Measurements from ENCODE around the gene NASP. TPM values are rescaled to one million over a fixed set of nuclear protein-coding genes. Genes with fewer than 3 reads are reported as not detected.

The NASP gene
- total and polyA plus RNA-seq, 2 of the 13 experiments (the other 11 are each of a cell fraction or from before 2014, with no cell fraction given), result 132 to 256 TPM

DNA sequence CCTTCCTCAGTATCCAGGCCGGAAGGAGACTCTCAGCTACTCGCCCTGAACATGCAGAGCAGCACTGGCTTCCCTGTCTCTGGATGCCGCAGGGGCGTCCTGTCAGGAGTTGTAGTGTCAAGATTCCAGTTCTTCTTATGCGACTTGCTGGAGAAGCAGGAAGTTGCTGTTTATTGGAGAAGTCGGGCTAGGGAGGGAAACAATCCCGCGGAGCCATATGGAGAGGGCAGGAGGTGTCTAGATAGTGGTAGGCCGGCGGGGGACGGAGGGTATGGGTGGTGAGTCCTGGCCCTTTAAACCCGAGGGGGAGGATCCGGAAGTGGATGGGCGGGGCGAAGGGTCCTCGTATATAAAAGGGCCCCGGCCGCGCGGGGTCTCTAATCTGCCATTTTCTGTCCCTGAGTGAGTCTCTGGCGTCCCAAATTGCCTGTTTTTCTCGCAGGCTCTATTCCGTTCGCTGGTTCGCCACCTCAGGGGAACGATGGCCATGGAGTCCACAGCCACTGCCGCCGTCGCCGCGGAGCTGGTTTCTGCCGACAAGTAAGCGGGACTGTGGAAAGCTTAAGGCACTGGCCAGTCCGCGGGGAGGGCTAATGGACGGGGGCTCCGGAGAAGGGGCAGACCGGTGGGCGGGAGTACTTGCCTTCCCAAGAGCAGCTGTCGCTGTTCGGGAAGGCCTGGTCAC, at the start of gene NASP (continued):
- TF ChIP-seq ZNF33A (CRISPR knock-in tag; IDR thresholded peaks at IDR 0.05; ENCODE audit: borderline replicate concordance), result 0 out of 2 replicates have a peak, but pooled peaks have one; percentile 51
- TF ChIP-seq ZNF839 (CRISPR knock-in tag; IDR thresholded peaks at IDR 0.05; ENCODE audit: borderline replicate concordance), result no peak; the same call in 1 of the 2 replicates
- TF ChIP-seq ZMYM3 (CRISPR knock-in tag; IDR thresholded peaks at IDR 0.05), result no peak
- no peak for TF ChIP-seq ZNF235 (CRISPR knock-in tag; IDR thresholded peaks at IDR 0.05; ENCODE audit: borderline replicate concordance)
- TF ChIP-seq ZNF180 (CRISPR knock-in tag; IDR thresholded peaks at IDR 0.05; ENCODE audit: borderline replicate concordance, low read depth), result no peak
- no peak for TF ChIP-seq HNRNPL (IDR thresholded peaks at IDR 0.05; ENCODE audit: low read depth, low read length)
- TF ChIP-seq AGO1 (IDR thresholded peaks at IDR 0.05; ENCODE audit: low read depth, low read length, poor library complexity, severe bottlenecking), result no peak
- TF ChIP-seq ERF (CRISPR knock-in tag; IDR thresholded peaks at IDR 0.05), result peak; percentile 30; the same call in 1 of the 2 replicates
- TF ChIP-seq, protein P1, sequence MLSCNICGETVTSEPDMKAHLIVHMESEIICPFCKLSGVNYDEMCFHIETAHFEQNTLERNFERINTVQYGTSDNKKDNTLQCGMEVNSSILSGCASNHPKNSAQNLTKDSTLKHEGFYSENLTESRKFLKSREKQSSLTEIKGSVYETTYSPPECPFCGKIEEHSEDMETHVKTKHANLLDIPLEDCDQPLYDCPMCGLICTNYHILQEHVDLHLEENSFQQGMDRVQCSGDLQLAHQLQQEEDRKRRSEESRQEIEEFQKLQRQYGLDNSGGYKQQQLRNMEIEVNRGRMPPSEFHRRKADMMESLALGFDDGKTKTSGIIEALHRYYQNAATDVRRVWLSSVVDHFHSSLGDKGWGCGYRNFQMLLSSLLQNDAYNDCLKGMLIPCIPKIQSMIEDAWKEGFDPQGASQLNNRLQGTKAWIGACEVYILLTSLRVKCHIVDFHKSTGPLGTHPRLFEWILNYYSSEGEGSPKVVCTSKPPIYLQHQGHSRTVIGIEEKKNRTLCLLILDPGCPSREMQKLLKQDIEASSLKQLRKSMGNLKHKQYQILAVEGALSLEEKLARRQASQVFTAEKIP (CRISPR knock-in tag; IDR thresholded peaks at IDR 0.05; ENCODE audit: borderline replicate concordance), result no peak
- no peak for TF ChIP-seq HNRNPLL (IDR thresholded peaks at IDR 0.05; ENCODE audit: low read depth, low read length, poor library complexity, severe bottlenecking)
- TF ChIP-seq KDM4B (CRISPR knock-in tag; IDR thresholded peaks at IDR 0.05), result no peak
- no peak for TF ChIP-seq EZH2 (conservative IDR thresholded peaks at IDR 0.05; ENCODE audit: low read depth, low read length)
- TF ChIP-seq ZKSCAN5 (CRISPR knock-in tag; IDR thresholded peaks at IDR 0.05), result no peak
- TF ChIP-seq, protein P2, sequence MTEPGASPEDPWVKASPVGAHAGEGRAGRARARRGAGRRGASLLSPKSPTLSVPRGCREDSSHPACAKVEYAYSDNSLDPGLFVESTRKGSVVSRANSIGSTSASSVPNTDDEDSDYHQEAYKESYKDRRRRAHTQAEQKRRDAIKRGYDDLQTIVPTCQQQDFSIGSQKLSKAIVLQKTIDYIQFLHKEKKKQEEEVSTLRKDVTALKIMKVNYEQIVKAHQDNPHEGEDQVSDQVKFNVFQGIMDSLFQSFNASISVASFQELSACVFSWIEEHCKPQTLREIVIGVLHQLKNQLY (CRISPR knock-in tag; IDR thresholded peaks at IDR 0.05), result no peak
- TF ChIP-seq, protein P3, sequence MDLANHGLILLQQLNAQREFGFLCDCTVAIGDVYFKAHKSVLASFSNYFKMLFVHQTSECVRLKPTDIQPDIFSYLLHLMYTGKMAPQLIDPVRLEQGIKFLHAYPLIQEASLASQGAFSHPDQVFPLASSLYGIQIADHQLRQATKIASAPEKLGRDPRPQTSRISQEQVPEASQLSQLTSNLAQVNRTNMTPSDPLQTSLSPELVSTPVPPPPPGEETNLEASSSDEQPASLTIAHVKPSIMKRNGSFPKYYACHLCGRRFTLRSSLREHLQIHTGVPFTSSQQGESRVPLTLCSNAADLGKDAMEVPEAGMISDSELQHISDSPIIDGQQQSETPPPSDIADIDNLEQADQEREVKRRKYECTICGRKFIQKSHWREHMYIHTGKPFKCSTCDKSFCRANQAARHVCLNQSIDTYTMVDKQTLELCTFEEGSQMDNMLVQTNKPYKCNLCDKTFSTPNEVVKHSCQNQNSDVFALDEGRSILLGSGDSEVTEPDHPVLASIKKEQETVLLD (CRISPR knock-in tag; IDR thresholded peaks at IDR 0.05; ENCODE audit: low read depth), result peak; percentile 78
- no peak for TF ChIP-seq AHR (CRISPR knock-in tag; IDR thresholded peaks at IDR 0.05)
- no peak for TF ChIP-seq ZNF562 (CRISPR knock-in tag; IDR thresholded peaks at IDR 0.05; ENCODE audit: borderline replicate concordance)
- TF ChIP-seq ZNF224 (CRISPR knock-in tag; IDR thresholded peaks at IDR 0.05), result no peak
- no peak for TF ChIP-seq KAT7 (CRISPR knock-in tag; IDR thresholded peaks at IDR 0.05; ENCODE audit: borderline replicate concordance)
- no peak for TF ChIP-seq RXRA (CRISPR knock-in tag; IDR thresholded peaks at IDR 0.05)
- no peak for TF ChIP-seq IRF2 (CRISPR knock-in tag; IDR thresholded peaks at IDR 0.05)
- TF ChIP-seq ZNF136 (CRISPR knock-in tag; IDR thresholded peaks at IDR 0.05; ENCODE audit: low read depth), result no peak; the same call in none of the 2 replicates
- TF ChIP-seq POLR2AphosphoS2 (IDR thresholded peaks at IDR 0.05; ENCODE audit: low read depth, low read length), result peak; percentile 88
- TF ChIP-seq, protein P4, sequence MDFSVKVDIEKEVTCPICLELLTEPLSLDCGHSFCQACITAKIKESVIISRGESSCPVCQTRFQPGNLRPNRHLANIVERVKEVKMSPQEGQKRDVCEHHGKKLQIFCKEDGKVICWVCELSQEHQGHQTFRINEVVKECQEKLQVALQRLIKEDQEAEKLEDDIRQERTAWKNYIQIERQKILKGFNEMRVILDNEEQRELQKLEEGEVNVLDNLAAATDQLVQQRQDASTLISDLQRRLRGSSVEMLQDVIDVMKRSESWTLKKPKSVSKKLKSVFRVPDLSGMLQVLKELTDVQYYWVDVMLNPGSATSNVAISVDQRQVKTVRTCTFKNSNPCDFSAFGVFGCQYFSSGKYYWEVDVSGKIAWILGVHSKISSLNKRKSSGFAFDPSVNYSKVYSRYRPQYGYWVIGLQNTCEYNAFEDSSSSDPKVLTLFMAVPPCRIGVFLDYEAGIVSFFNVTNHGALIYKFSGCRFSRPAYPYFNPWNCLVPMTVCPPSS (IDR thresholded peaks at IDR 0.05), result no peak
- TF ChIP-seq TCF12 (IDR thresholded peaks at IDR 0.05), result no peak
- 0 out of 2 replicates have a peak, but pooled peaks have one; percentile 20 for TF ChIP-seq TCF12 (CRISPR knock-in tag; IDR thresholded peaks at IDR 0.05)
- TF ChIP-seq HNRNPUL1 (IDR thresholded peaks at IDR 0.05; ENCODE audit: low read depth, low read length), result no peak

Measured in HepG2 (cell line).